Keratinocyte (primary cell): ENCODE data around the gene MINK1. TPM values are rescaled to one million over a fixed set of nuclear protein-coding genes. Genes with fewer than 3 reads are reported as not detected.

ENCODE experiments used
- DNase-seq: peaks from one replicate; pipeline ENCODE4 v3.0.0-alpha.2; 2011; ENCODE audit warnings: low read depth, missing footprints, low spot score
- FAIRE-seq: peaks from 2 replicates; lab custom pipeline; 2011; peaks lifted over from hg19 to GRCh38; lab: Jason Lieb, UNC
- H2AFZ ChIP-seq: 2 replicates; pipeline ENCODE4 v1.6.0; 2012; ENCODE audit warnings: low read length, control low read depth, inconsistent platforms; ENCODE audit not compliant: control insufficient read depth
- H3K27ac ChIP-seq: 2 replicates; pipeline ENCODE4 v1.5.1; 2011; ENCODE audit warnings: low read length; ENCODE audit not compliant: control insufficient read depth, insufficient read depth
- H3K27me3 ChIP-seq: 3 replicates; pipeline ENCODE4 v1.6.0; 2011; ENCODE audit warnings: low read length; ENCODE audit not compliant: control insufficient read depth, insufficient read depth; ENCODE audit errors: extremely low read depth
- H3K36me3 ChIP-seq, 2 experiments: 2 replicates in 1 of 2; 3 replicates in 1 of 2; pipeline ENCODE4 v1.5.1; 2011; ENCODE audit warnings: low read length in 2 of 2, mild to moderate bottlenecking in 1 of 2; ENCODE audit not compliant: control insufficient read depth in 2 of 2, insufficient read depth in 2 of 2; ENCODE audit errors: extremely low read depth in 1 of 2
- H3K4me1 ChIP-seq: 3 replicates; pipeline ENCODE4 v1.5.1; 2011; ENCODE audit warnings: low read length; ENCODE audit not compliant: control insufficient read depth, insufficient read depth; ENCODE audit errors: extremely low read depth
- H3K4me2 ChIP-seq: 3 replicates; pipeline ENCODE4 v1.6.0; 2011; ENCODE audit warnings: low read depth, low read length; ENCODE audit not compliant: control insufficient read depth, insufficient read depth; ENCODE audit errors: extremely low read depth
- H3K4me3 ChIP-seq, 3 experiments: fragments of 200-600 bp in 1 of 3; sonication (generic) in 1 of 3; 2 replicates in 2 of 3; 3 replicates in 1 of 3; pipeline ENCODE4 v1.5.1; 2011 to 2016; ENCODE audit warnings: low read length in 3 of 3, mild to moderate bottlenecking in 3 of 3, control low read depth in 2 of 3, inconsistent platforms in 1 of 3, low read depth in 1 of 3, mixed read lengths in 1 of 3, mixed run types in 1 of 3, moderate library complexity in 1 of 3; ENCODE audit not compliant: control insufficient read depth in 2 of 3, insufficient read depth in 2 of 3; ENCODE audit errors: extremely low read depth in 1 of 3
- H3K79me2 ChIP-seq: 2 replicates; pipeline ENCODE4 v1.6.0; 2012; ENCODE audit warnings: low read length; ENCODE audit not compliant: control insufficient read depth, insufficient read depth
- H3K9ac ChIP-seq: 3 replicates; pipeline ENCODE4 v1.6.0; 2011; ENCODE audit warnings: low read length; ENCODE audit not compliant: control insufficient read depth, insufficient read depth; ENCODE audit errors: extremely low read depth
- H3K9me1 ChIP-seq: 3 replicates; pipeline ENCODE4 v1.6.0; 2011; ENCODE audit warnings: low read length; ENCODE audit not compliant: control insufficient read depth, insufficient read depth; ENCODE audit errors: extremely low read depth
- H3K9me3 ChIP-seq: 2 replicates; pipeline ENCODE4 v1.5.1; 2012; ENCODE audit warnings: low read depth, low read length; ENCODE audit not compliant: control insufficient read depth
- H4K20me1 ChIP-seq: 3 replicates; pipeline ENCODE4 v1.6.0; 2011; ENCODE audit warnings: low read length; ENCODE audit not compliant: control insufficient read depth, insufficient read depth; ENCODE audit errors: extremely low read depth
- EZH2 ChIP-seq: IDR thresholded peaks from one replicate; pipeline ENCODE4 v1.6.1; 2012; ENCODE audit warnings: inconsistent platforms, mild to moderate bottlenecking, low read length, moderate library complexity
- dilution Hi-C: fragments of 300-500 bp; cut with MboI; formaldehyde crosslinking; loops from one replicate; pipeline ENCODE4 v1.7.0; 2020; ENCODE audit warnings: low sequenced_read_pairs; ENCODE audit not compliant: extremely low pct_ligation_motif_present
- polyA plus RNA-seq, 5 experiments: library from polyadenylated mRNA; depleted of rRNA in 3 of 5; stranded (reverse) in 3 of 5; stranded (forward) in 1 of 5; unstranded in 1 of 5; fragments of >200 nt; gene quantifications; 1 replicate in 1 of 5; 2 replicates in 3 of 5; 3 replicates in 1 of 5; pipeline versions ENCODE4 v1.2.1 to v1.2.3, GENCODE V29; 2011 to 2012; ENCODE audit warnings: missing spikeins in 2 of 5, low read depth in 1 of 5, low replicate concordance in 1 of 5
- TF ChIP-seq, protein P1 (sequence below), 3 experiments: IDR thresholded peaks in 1 of 3; conservative IDR thresholded peaks in 1 of 3; optimal IDR thresholded peaks in 1 of 3; 2 replicates in 2 of 3; 3 replicates in 1 of 3; pipeline versions ENCODE3 to v1.5.1; 2011; ENCODE audit warnings: low read length in 3 of 3, mild to moderate bottlenecking in 3 of 3, moderate library complexity in 2 of 3, control low read depth in 1 of 3, inconsistent platforms in 1 of 3; ENCODE audit not compliant: insufficient read depth in 2 of 3; ENCODE audit errors: extremely low read depth in 1 of 3

MINK1 gene
- polyA plus RNA-seq, 1 donor (not counting 4 experiments of a cell fraction or from before 2014, with no cell fraction given), result 82.8 TPM

GRCh38 chr17:4947010-4947410, 113.9 kb downstream of the MINK1 start:
- peak overlapping the region; percentile 89 for H3K27ac ChIP-seq
- peaks cover 27 to 34% of the 10 kb centered on the region in 2 experiments for H3K36me3 ChIP-seq
- no peak for FAIRE-seq
- H3K9ac ChIP-seq, result peak overlapping the region; percentile 94
- peak overlapping the region; percentile 100 for H3K4me2 ChIP-seq
- no peaks in the 10 kb centered on the region for H3K9me3 ChIP-seq
- no peaks in the 10 kb centered on the region for H3K9me1 ChIP-seq
- H3K4me3 ChIP-seq, result peak overlapping the region; percentile 96 to 99 (median 97)
- peaks cover 15% of the 10 kb centered on the region for H4K20me1 ChIP-seq
- H3K27me3 ChIP-seq, result no peaks in the 10 kb centered on the region
- peaks cover 46% of the 10 kb centered on the region for H3K79me2 ChIP-seq
- H2AFZ ChIP-seq, result no peak overlapping the region
- no peak for DNase-seq
- TF ChIP-seq, protein P1, sequence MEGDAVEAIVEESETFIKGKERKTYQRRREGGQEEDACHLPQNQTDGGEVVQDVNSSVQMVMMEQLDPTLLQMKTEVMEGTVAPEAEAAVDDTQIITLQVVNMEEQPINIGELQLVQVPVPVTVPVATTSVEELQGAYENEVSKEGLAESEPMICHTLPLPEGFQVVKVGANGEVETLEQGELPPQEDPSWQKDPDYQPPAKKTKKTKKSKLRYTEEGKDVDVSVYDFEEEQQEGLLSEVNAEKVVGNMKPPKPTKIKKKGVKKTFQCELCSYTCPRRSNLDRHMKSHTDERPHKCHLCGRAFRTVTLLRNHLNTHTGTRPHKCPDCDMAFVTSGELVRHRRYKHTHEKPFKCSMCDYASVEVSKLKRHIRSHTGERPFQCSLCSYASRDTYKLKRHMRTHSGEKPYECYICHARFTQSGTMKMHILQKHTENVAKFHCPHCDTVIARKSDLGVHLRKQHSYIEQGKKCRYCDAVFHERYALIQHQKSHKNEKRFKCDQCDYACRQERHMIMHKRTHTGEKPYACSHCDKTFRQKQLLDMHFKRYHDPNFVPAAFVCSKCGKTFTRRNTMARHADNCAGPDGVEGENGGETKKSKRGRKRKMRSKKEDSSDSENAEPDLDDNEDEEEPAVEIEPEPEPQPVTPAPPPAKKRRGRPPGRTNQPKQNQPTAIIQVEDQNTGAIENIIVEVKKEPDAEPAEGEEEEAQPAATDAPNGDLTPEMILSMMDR (optimal IDR thresholded peaks at IDR 0.05 in 1 of 3, IDR thresholded peaks at IDR 0.05 in 1 of 3, conservative IDR thresholded peaks at IDR 0.05 in 1 of 3; ENCODE audit: extremely low read depth in 1 of 3, insufficient read depth in 2 of 3, low read length in 3 of 3), result no peak
- no peak for TF ChIP-seq EZH2
- dilution Hi-C loops, result loop anchor here (10.0 kb wide), 1 partner anchor 58 kb away; no protein-coding TSS in a partner anchor
- peaks cover 35% of the 10 kb centered on the region for H3K4me1 ChIP-seq

Other genes starting within 250 kb of the MINK1 start
- not detected in 3 replicates for gene SMTNL2, start 248.8 kb upstream of the MINK1 start, polyA plus RNA-seq
- 0.02 to 0.04 TPM (median 0.04 TPM) in 3 replicates for gene ALOX15, start 191.7 kb upstream of the MINK1 start, polyA plus RNA-seq
- gene PELP1, start 129.2 kb upstream of the MINK1 start, polyA plus RNA-seq, result 5.7 to 19.7 TPM (median 8.9 TPM) in 3 replicates
- gene ARRB2, start 122.7 kb upstream of the MINK1 start, polyA plus RNA-seq, result 7.5 to 12.8 TPM (median 11.5 TPM) in 3 replicates
- 36.9 to 41.5 TPM (median 39.6 TPM) in 3 replicates for gene MED11, start 101.9 kb upstream of the MINK1 start, polyA plus RNA-seq
- 0.14 to 0.31 TPM (median 0.25 TPM) in 3 replicates for gene ZMYND15, start 93.5 kb upstream of the MINK1 start, polyA plus RNA-seq
- gene CXCL16, start 93.4 kb upstream of the MINK1 start, polyA plus RNA-seq, result 12.8 to 15.8 TPM (median 15.7 TPM) in 3 replicates
- not detected in 3 replicates for gene TM4SF5, start 61.5 kb upstream of the MINK1 start, polyA plus RNA-seq
- gene VMO1, start 47.0 kb upstream of the MINK1 start, polyA plus RNA-seq, result 0.14 to 0.42 TPM in 2 of 3 replicates, not detected in the other
- not detected in 3 replicates for gene GLTPD2, start 44.4 kb upstream of the MINK1 start, polyA plus RNA-seq
- gene PSMB6, start 37.2 kb upstream of the MINK1 start, polyA plus RNA-seq, result 191 to 245 TPM (median 225 TPM) in 3 replicates
- 27.9 to 48.6 TPM (median 33.3 TPM) in 3 replicates for gene PLD2, start 26.2 kb upstream of the MINK1 start, polyA plus RNA-seq
- 0.31 to 0.68 TPM (median 0.33 TPM) in 3 replicates for gene C17orf107, start 66.2 kb downstream of the MINK1 start, polyA plus RNA-seq
- gene CHRNE, start 69.8 kb downstream of the MINK1 start, polyA plus RNA-seq, result 0.02 to 0.04 TPM in 2 of 3 replicates, not detected in the other
- not detected in 3 replicates for gene GP1BA, start 98.9 kb downstream of the MINK1 start, polyA plus RNA-seq
- 28.3 to 43.6 TPM (median 33.8 TPM) in 3 replicates for gene SLC25A11, start 106.7 kb downstream of the MINK1 start, polyA plus RNA-seq
- 101 to 129 TPM (median 118 TPM) in 3 replicates for gene RNF167, start 106.9 kb downstream of the MINK1 start, polyA plus RNA-seq
- gene PFN1, start 115.2 kb downstream of the MINK1 start, polyA plus RNA-seq, result 1,029 to 1,579 TPM (median 1,435 TPM) in 3 replicates
- gene ENO3, start 117.8 kb downstream of the MINK1 start, polyA plus RNA-seq, result 1.8 to 3.1 TPM (median 2.4 TPM) in 3 replicates
- 65.6 to 73.7 TPM (median 65.7 TPM) in 3 replicates for gene SPAG7, start 134.5 kb downstream of the MINK1 start, polyA plus RNA-seq
- 8.5 to 14.3 TPM (median 10.4 TPM) in 3 replicates for gene CAMTA2, start 154.3 kb downstream of the MINK1 start, polyA plus RNA-seq
- 0.21 to 0.39 TPM (median 0.26 TPM) in 3 replicates for gene INCA1, start 164.2 kb downstream of the MINK1 start, polyA plus RNA-seq
- gene KIF1C, start 164.6 kb downstream of the MINK1 start, polyA plus RNA-seq, result 85.3 to 93.7 TPM (median 91.1 TPM) in 3 replicates
- 0.16 to 0.21 TPM (median 0.21 TPM) in 3 replicates for gene SLC52A1, start 202.1 kb downstream of the MINK1 start, polyA plus RNA-seq
- 1.6 to 4.3 TPM (median 3.0 TPM) in 3 replicates for gene ZFP3, start 245.1 kb downstream of the MINK1 start, polyA plus RNA-seq